Calu3 (cell line): ENCODE data around the gene LLGL2. TPM values are rescaled to one million over a fixed set of nuclear protein-coding genes. Genes with fewer than 3 reads are reported as not detected.

ENCODE experiments used
- BruUV-seq: library from RNA; stranded (reverse); fragments of 400-500 nt; replicated peaks from 2 replicates; lab custom pipeline; 2021; lab: Mats Ljungman, UMichigan
- CTCF ChIA-PET: fragments of 300-600 bp; sonication (Branson Sonifier 250); formaldehyde crosslinking; loops from one replicate; lab custom pipeline; 2022; ENCODE audit warnings: antibody characterized with exemption; lab: Charles Lee
- DNase-seq: peaks from one replicate; pipeline ENCODE4 v3.0.0; 2022
- H3K27ac Mint-ChIP-seq: one replicate; pipeline ENCODE4 v1.8.0; 2022; ENCODE audit warnings: mixed read lengths; ENCODE audit not compliant: unreplicated experiment
- H3K27me3 Mint-ChIP-seq: one replicate; pipeline ENCODE4 v1.8.0; 2022; ENCODE audit warnings: mixed read lengths; ENCODE audit not compliant: unreplicated experiment
- H3K36me3 Mint-ChIP-seq: one replicate; pipeline ENCODE4 v1.8.0; 2022; ENCODE audit warnings: mild to moderate bottlenecking, moderate library complexity, mixed read lengths; ENCODE audit not compliant: insufficient read depth, unreplicated experiment
- H3K4me1 Mint-ChIP-seq: one replicate; pipeline ENCODE4 v1.8.0; 2022; ENCODE audit warnings: mild to moderate bottlenecking, low read depth, mixed read lengths; ENCODE audit not compliant: unreplicated experiment
- H3K4me3 Mint-ChIP-seq: one replicate; pipeline ENCODE4 v1.8.0; 2022; ENCODE audit warnings: mild to moderate bottlenecking, low read depth, moderate library complexity, mixed read lengths; ENCODE audit not compliant: unreplicated experiment
- H3K9me3 Mint-ChIP-seq: one replicate; pipeline ENCODE4 v1.8.0; 2022; ENCODE audit warnings: low read depth, mixed read lengths; ENCODE audit not compliant: unreplicated experiment
- intact Hi-C: fragments of 100-400 bp; cut with micrococcal nuclease; formaldehyde crosslinking; loops from one replicate; pipeline ENCODE4 v1.10.0; 2022; ENCODE audit not compliant: unreplicated experiment
- total RNA-seq: library from RNA; stranded (reverse); gene quantifications from 2 replicates; pipeline ENCODE4 v1.2.3, GENCODE V29; 2022
- TF ChIP-seq, protein P1 (sequence below): fragments of 200-600 bp; IDR thresholded peaks from one replicate; pipeline ENCODE4 v1.8.0; 2022; ENCODE audit warnings: antibody characterized with exemption; ENCODE audit not compliant: unreplicated experiment

LLGL2 gene
- total RNA-seq, 1 experiment from 2014 or later = 208 TPM

GRCh38 chr17:75502072-75502720 is 23.3 kb upstream of the LLGL2 start:
- intact Hi-C loops = no loop called here
- CTCF ChIA-PET = no interaction called here
- peaks cover 20% of the 10 kb centered on the region for H3K36me3 Mint-ChIP-seq
- BruUV-seq = no TSS peak
- no peaks in the 10 kb centered on the region for H3K27me3 Mint-ChIP-seq
- H3K4me1 Mint-ChIP-seq = no peaks in the 10 kb centered on the region
- H3K4me3 Mint-ChIP-seq = no peak overlapping the region
- no peak overlapping the region for H3K27ac Mint-ChIP-seq
- TF ChIP-seq, protein P1, sequence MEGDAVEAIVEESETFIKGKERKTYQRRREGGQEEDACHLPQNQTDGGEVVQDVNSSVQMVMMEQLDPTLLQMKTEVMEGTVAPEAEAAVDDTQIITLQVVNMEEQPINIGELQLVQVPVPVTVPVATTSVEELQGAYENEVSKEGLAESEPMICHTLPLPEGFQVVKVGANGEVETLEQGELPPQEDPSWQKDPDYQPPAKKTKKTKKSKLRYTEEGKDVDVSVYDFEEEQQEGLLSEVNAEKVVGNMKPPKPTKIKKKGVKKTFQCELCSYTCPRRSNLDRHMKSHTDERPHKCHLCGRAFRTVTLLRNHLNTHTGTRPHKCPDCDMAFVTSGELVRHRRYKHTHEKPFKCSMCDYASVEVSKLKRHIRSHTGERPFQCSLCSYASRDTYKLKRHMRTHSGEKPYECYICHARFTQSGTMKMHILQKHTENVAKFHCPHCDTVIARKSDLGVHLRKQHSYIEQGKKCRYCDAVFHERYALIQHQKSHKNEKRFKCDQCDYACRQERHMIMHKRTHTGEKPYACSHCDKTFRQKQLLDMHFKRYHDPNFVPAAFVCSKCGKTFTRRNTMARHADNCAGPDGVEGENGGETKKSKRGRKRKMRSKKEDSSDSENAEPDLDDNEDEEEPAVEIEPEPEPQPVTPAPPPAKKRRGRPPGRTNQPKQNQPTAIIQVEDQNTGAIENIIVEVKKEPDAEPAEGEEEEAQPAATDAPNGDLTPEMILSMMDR = no peak
- H3K9me3 Mint-ChIP-seq = no peaks in the 10 kb centered on the region
- no peak for DNase-seq

DNA sequence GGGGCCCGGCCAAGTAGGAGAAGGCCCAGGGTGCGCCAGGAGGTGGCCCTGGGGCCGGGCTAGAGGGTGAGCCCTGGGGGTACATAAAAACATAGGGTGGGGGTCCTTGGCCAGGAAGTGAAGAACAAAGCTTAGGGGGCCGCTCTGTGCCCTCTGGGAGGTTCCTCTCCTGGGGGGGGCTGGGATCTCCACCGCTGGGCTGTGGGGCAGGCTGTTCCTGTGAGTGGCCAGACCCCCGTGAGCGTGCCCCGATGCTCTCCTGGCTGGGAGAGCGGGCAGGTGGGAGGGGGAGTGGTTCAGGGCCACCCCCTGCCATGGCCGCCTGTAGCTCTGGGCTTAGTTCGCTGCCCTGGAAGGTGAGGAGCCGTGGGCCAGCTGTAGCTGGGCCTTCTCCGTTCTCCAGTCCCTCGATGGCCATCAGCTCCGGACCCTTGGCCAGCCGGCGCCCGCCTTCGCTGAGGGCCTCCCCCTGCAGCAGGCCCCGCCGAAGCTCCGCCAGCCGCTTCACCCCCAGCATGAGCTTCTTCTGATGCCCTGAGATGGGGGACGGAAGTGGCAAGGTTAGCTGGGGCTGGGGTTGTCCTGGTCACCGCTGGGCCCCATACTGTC is 22.7 kb upstream of the LLGL2 start:
- CTCF ChIA-PET = no interaction called here
- no peak for DNase-seq
- no TSS peak for BruUV-seq
- Mint-ChIP-seq H3K36me3 (peaks cover 20% of the 10 kb centered on the region), H3K27me3 (no peaks in the 10 kb centered on the region), H3K4me1 (no peaks in the 10 kb centered on the region), H3K4me3 (no peak overlapping the region), H3K27ac (no peak overlapping the region), H3K9me3 (no peaks in the 10 kb centered on the region)
- TF ChIP-seq, protein P1 = no peak
- intact Hi-C loops = no loop called here

DNA sequence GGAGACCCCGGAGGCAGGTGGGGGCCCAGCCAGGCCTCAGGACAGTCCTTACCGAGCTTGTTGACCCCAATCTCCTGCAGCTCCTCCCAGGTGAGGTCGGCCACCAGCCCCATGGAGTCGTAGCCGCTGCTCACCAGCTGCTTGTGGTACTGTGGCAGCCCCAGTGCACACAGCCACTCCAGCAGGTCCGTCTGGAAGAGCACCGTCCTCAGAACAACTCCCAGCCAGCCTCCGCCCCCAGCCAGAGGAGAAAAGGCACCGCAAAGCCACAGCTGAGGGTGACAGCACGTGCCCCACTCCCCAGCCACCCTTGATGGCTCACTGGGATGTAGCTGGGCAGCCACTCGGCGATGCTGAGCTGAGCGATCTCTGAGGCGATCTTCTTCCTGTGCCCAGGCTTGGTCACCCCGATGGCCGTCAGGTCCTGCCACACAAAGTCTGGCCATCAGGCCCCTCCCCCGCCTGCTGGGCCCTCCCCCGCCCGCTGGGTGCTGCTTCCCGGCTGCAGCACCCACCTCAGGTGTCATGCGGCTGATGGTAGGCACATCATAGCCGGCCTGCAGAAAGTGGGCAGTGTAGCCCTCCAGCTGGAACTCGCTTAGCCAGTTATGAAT is 22.1 kb upstream of the LLGL2 start:
- H3K4me1 Mint-ChIP-seq = no peaks in the 10 kb centered on the region
- TF ChIP-seq, protein P1 = no peak
- DNase-seq = no peak
- no peaks in the 10 kb centered on the region for H3K9me3 Mint-ChIP-seq
- H3K36me3 Mint-ChIP-seq = peaks cover 20% of the 10 kb centered on the region
- H3K27me3 Mint-ChIP-seq = no peaks in the 10 kb centered on the region
- intact Hi-C loops = no loop called here
- H3K27ac Mint-ChIP-seq = no peak overlapping the region
- CTCF ChIA-PET = no interaction called here
- H3K4me3 Mint-ChIP-seq = no peak overlapping the region
- BruUV-seq = no TSS peak

GRCh38 chr17:75503976-75504346 is 21.5 kb upstream of the LLGL2 start:
- intact Hi-C loops = no loop called here
- CTCF ChIA-PET = no interaction called here
- no peak overlapping the region for H3K4me3 Mint-ChIP-seq

More at GRCh38 chr17:75503976-75504346, 21.5 kb upstream of the LLGL2 start:
- Mint-ChIP-seq H3K27me3 (no peaks in the 10 kb centered on the region), H3K4me1 (no peaks in the 10 kb centered on the region), H3K9me3 (no peaks in the 10 kb centered on the region), H3K27ac (no peak overlapping the region), H3K36me3 (peaks cover 19% of the 10 kb centered on the region)
- no peak for DNase-seq
- TF ChIP-seq, protein P1 = no peak
- BruUV-seq = no TSS peak
